IPS DF 19.7 (cell line): ENCODE data around the gene IFIH1.
A peak's percentile ranks its signal among the peaks of the same experiment; 100 is the strongest.

Experiments used
- DNase-seq: peaks from one replicate; pipeline ENCODE4 v3.0.0-alpha.2; 2013; ENCODE audit warnings: low read depth, low spot score

The IFIH1 gene

DNA sequence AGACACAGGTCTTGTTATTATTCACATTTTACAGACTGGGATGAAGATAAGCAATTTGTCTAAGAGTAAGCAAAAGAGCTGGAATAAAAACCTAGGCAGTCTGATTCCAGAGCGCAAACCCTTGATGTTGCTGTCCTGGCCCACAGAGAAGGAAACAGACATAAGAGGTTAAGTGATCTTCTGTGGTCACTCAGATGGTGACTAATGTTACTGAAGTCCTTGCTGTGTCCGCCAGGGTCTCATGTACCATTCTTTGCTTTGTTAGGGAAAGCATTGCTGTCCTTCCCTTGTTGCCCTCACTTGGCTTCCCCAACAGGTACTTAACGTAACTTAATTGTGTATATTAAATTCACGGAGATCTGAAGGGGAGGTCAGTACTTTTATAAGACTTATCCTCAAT lies 60.3 kb downstream of the IFIH1 start:
- DNase-seq: no peak

DNA sequence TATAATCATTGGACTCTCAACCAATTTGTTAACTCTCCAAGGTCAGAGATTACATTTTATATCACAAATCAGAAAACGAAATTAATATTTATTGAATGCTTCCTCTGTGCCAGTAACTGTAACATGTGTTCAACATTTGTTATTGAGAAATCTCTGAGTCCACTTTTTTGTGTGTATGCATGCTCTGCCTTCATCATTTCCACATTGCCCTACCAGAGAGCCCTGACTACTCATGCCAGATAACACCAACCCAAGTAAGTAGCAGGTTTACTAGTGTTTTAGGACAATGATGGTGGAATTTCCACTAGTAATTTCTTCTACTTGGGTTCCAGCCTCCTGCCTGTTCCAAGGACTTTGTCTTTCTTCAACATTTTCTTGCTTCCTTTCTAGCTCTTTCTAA lies 61.1 kb downstream of the IFIH1 start:
- DNase-seq: no peak

DNA sequence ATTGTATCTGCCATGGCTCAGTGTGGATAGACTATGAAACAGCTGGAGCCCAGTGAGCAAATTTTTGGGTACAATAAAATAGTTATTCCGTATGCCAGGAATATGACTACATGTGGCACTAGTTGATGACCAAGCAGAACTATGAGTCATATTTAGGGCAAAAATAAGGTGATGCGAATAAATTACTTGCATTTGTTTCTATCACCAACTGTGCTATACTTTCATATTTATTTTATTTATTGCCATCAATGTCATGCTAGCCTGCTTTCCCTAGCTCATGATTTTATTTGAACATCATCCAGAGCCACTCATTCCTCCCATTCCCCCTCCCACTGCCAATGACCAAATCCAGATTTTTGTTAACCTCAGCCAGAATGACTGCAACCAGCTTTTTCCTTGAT lies 61.9 kb downstream of the IFIH1 start:
- DNase-seq: no peak

DNA sequence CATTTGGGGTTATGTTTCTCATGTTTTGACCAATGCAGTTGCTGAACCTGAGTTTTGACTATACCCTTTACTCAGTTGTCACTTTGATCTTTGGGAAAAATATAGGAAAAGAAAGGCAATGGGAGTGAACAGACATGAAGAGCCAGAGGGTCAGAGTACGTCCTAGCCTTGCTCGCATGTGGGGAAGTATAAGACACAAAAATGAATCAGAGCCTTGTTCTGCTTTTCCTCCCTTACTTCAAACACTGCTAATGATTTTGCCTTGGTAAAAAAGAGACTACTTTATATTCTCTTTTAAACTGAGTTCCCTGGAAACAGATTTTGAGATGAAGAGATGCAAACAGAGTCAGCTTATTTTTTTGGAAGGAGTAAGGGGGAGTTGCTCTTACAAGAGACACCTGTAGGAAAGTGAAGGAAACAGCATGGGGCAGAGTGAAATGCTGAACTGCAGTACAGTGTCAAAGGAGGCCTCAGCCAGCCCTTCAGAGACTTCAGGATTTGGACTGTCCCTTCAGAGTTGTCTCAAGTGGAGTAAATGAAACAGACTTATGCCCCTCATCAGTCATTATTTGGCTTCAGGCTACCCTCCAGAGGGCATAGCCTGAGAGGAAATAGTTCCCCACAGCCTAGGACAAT lies 64.1 kb downstream of the IFIH1 start:
- no peak for DNase-seq

DNA sequence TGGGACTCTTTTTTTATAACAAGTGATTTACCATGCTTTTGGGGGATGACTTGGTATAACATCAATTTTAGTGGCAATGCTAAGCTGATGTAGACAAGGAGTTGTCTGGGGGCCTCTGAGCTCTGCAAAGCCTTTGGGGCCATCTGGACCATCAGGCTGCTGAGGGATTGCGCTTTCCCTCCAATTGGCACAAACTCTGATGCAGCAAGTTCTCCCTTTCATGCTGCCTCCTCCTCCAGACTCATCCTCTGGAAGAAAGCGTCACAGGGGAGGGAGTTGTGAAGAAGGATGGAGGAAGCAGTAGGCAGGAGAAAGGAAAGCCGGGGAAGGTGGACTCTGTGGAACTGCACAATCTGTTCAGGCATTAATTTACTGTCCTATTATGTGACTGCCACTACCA lies 65.0 kb downstream of the IFIH1 start:
- no peak for DNase-seq

DNA sequence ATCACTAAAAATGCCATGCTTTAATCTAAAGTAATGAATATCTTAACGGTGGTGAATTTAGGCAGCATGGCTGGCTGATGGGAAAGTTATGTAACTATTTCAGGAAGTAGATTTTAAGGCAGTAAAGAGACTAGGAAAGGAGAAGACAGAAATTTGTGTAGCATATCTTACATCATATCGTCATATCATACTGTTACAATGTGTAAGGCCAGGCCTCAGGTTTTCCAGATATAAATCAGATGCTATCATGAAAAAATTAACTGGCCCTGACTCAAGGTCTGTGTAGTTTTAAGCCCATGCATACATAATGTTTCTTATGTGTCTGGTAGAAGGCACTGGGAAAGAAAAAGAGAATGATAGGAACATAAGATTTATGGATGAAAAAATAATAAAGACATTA lies 66.3 kb downstream of the IFIH1 start:
- DNase-seq: no peak

DNA sequence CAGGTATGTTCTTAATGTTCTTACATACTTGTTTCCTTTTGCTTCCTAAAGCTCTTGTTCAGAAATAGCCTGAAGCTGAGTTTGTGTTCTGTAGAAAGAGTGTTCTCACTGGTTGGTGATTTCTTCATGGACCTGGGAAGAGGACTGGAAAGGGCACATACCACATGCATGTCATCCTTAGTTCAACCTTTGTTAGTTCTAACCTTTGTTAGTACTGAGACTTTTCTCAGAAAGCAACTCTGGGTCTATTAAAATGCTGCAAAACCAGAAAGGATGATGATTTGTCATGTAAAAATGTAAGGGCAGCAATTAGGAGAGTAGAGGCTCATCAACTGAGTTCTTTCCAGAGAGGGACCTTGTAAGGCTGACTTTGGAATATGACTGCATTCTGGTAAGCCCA lies 72.7 kb downstream of the IFIH1 start:
- DNase-seq: no peak

DNA sequence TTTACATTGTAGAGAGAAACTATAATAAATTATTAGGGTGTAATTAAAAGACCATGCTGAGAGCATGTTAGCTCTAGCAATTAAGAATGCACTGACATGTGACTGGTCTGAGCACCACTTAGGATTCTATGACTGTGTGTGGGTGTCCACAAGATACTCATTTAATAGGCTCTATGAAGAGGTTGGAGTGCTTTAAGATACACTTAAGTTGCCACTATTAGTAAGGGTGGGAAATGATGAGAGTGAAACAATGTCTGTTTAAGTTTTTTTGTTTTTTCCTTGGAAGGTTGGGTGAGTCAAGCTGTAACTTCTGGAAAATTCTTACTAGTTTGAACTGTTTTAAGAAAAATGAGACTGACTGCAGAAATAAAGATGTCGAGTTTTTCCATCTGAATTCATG lies 73.4 kb downstream of the IFIH1 start:
- no peak for DNase-seq

DNA sequence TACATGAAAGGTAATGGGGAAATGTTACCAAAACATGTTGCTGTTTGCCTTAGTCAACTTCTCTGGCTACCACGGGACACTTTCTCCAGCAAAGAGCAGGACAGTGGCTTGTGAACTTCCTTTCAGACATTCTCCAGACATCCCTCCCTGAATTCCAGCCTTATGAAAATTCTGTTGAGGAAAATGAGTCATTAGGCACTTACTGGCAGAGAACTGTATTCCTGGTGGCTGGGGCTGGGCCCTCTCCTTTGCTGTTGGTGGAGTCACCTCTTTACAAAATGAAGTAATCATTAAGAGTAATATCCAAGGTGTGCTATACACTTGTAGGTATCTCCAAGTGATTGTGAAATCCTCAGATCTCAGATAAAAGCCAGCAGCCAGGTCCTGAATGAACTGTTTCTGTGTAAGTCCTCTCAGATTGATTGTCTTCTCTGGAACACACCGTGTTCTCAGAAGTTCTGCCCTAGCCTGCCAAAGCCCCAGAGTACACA lies 73.9 kb downstream of the IFIH1 start:
- DNase-seq: no peak

DNA sequence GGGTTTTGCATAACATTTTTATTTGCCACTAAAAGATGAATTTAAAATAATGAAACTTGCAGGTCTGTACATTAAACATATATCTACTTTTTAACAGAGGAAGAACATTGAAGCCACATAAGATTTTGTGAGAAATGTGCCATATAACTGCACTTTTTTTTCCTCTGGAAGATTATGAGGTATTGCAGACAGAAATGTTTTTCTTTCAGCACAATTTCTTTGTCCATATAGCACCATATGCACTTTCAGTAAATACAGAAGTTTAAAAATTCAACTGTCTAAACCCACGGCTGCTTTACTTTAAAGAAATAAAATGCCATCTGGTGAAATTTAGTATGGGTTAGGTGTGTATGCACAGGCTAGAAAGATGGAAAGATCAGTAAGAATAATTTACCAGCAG lies 74.8 kb downstream of the IFIH1 start:
- DNase-seq: no peak

DNA sequence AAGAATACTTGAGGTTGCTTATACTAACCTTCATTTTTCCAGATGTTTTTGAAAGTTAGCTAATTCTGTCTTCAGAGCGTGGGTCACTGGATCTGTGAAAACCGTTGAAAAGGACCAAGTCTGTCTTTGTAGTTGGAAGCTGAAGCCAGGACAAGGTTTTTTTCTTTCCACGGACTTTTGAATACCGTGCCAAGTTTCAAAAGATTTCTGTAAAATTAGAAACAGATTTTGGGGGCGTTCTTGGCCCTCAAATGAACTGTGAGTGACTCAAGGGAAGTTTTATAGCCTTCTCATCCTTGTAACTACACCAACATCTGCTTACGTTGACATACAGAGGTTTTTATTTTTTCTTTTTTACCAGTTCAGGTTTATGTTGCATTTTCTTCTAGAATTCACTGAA lies 75.2 kb downstream of the IFIH1 start, which contains the start of gene FAP:
Gene FAP (minus strand): TSS at position 152 of the 400 bp plus-strand sequence. CDS start 118 bp downstream, at position 34.
- DNase-seq: no peak

DNA sequence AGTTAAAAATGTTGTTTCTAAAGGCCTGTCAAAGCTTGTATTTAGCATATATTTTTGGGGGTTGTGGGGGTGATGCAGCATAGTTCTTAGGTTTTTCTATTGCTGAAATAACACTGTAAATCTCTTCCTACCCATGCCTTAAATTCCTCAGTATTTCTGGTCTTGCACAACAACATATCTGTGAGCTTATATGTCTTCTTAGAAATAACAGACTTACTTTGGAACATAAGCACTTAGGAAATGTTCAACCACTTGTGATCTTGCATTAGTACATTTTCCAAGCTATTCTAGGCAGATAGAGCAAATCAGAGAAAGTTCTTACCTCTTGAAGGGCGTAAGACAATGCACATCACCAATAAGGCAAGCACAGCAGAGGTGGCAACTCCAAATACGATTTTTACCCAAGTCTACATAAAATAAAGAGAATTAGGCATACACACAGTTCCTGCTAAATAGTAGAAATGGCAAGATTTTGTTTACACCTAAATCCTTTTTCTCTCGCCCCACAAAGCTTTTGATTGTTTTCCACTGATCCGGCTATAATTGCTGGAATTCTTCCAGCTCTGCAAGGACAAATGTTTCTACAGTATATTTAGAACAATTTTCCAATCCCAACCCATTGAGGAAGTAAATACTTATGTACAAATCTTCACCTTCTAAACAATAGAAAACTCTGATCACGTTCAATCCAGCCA lies 75.8 kb downstream of the IFIH1 start:
- DNase-seq: no peak

DNA sequence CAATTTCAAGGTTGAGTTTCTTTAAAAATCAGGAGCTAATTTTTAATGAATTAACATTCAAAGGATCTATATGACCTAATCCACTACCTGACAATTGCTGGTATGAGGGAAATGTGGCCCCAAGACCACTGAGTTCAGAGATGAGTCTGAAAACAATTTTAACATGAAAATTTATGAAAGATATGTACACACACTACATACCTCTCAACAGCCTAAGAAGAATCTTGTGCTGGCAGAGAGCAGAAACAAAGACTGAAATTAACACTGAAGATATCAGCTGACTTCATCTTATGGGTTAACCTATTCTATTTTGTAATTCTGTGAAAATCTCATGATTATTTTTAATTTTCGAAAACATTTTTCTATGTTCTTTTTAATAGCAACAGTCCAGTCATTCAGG lies 76.9 kb downstream of the IFIH1 start:
- no peak for DNase-seq

DNA sequence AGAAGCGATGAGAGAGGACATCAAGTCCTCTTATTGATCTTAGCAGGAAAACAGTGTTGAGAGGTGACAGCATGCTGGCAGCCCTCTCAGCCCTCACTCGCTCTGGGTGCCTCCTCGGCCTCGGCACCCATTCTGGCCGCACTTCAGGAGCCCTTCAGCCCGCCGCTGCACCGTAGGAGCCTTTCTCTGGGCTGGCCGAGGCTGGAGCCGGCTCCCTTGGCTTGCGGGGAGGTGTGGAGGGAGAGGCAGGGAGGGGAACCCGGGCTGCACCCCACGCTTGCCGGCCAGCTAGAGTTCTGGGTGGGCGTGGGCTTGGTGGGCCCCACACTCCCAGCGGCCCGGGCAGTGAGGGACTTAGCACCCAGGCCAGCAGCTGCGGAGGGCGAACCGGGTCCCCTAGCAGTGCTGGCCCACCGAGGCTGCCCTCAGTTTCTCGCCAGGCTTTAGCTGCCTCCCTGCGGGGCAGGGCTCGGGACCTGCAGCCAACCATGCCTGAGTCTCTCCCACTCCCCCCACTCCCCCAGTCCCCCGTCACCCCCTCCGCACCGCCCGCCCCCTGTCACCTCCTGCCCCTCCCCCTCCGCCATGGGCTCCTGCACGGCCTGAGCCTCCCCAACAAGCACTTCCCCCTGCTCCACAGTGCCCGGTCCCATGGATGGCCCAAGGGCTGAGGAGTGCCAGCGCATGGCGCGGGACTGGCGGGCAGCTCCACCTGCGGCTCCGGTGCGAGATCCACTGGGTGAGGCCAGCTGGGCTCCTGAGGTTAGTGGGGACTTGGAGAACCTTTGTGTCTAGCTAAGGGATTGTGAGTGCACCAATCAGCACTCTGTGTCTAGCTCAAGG lies 83.6 kb downstream of the IFIH1 start:
- no peak for DNase-seq

DNA sequence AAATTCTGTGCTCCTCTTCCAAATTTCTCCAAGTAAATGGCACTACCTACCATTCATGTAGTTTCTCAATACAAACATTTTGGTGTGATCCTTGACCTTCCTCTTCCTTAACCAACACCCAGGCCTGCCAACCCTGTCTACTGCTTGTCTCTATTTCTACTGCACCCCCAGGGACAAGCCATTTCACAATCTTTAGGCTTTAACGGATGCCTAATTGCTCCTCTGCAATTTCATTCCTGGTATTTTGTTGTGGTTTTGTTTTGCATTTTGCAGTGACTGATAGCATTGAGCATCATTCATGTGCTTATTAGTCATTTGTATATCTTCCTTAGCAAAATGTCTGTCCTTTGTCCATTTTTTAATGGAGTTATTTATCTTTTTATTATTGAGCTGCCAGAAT lies 85.3 kb downstream of the IFIH1 start:
- no peak for DNase-seq

DNA sequence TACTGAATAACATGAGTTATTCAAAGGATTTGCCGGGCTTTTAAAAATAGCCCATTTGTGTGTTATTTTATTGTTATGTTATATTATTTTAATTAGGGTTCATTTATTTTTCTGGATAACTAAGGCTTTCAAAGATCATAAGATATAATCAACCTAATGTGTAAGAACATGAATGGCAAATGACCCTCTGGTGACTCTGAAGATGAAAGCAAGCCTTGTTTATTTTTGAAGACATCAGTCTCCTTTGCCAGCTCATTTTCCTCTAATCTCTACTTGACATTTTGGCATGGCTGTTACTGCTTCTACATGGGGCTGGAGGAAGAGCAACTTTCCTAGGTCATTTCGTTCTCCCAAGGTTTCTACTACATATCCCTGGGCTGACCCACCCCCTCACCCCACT lies 85.8 kb downstream of the IFIH1 start:
- no peak for DNase-seq

DNA sequence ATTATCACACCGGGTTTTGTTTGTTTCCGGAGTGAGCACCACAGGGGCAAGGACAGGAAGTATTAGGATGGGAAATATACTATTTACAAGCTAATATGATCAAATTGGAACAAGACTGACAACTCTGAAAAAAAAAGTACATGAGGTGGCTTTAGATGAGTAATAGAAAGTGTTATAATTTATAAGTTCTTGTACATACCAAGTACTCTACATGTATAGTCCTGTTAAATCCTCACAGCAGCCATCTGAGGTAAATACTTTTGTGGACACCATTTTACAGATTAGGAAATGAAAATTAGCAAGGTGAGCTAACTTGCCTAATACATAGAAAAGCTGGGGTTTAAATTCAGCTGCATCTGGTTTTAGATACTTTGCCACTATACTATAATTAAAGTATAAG lies 86.5 kb downstream of the IFIH1 start:
- DNase-seq: no peak

DNA sequence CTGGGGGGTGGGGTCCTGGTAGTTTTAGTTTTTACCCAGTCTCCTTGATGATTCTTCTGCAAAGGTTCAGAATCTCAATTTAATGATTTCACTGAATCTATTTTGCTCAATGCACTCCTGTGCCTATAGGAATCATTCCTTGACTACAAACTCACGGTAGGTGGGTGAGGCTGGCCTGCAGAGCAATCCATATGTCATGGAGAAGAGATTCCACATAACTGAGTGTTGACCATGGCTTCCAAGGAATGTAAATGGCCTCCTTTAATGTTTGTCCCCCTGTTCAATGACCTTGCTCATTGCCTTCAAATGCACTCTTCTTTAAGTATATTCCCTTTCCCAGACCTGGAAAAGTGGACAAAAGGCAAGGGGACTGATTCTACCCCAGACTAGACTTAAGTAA lies 87.7 kb downstream of the IFIH1 start:
- no peak for DNase-seq

DNA sequence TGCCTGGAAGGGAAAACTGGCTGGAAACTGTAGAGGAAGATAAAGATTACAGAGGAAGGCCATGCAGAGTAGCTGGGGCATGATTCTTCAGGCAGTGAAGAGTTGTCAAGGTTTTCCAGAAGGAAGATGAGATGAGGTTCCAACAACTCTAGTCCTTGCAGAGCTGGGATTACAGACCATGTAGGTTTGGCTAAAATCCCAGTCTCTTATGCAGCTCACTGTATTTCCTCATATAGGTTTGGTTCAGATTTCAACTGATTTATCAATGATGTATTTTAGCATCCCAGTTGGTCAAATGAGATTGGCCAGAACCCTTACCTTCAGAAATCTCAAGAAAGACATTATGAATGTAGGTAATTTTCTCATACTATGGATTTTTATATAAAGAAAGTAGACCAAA lies 91.6 kb downstream of the IFIH1 start:
- DNase-seq: no peak

DNA sequence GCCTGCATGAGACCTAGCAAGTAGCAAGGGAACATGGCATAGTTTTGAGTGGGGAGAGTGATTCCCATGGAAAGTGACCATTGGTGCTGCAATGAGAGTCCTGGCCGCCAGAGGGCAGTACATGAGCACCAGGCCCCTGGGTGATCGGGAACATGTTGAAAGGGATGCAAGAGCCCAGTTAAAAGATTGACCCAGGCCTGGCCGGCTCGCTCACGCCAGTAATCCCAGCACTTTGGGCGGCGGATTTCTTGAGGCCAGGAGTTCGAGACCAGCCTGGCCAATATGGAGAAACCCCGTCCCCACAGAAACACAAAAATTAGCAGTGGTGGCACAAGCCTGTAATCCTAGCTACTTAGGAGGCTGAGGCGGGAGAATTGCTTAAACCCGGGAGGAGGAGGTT lies 97.4 kb downstream of the IFIH1 start:
- peak; percentile 50 for DNase-seq

DNA sequence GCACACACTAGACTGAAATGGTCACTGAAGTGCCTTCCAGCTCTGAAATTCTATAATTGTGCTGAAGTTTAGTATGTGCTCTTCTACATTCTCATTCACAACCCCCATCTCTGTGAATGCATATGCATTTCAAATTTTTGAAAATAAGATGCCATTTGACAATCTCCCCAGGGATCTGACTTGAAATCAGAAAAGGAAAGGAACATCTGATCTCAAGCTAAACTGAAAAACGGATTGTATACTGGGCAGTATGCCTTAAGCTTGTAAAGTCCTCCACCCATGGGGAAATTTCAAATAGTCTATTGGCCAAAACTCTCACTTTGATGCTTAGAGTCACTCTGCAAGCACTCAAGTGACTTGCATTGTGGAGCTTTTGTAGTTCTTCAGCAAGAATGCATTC lies 98.1 kb downstream of the IFIH1 start:
- DNase-seq: no peak

DNA sequence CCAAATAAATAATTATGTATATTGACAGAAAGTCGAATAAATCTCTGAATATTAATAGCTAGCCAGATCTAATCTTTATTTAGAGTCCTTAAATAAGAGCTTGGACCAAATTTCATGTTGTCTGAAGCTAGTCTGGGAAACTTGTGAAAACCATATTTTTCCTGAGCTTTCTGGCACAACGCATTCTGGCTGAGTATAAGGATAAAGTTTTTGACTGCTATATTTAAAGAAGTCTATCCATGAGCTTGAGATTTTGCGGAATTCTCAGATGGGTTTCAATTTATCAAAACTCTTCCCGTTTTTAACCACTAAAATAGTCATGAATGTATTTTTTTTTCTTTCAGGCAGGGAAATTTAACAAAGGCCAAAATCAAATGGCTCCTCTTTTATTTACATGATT lies 99.1 kb downstream of the IFIH1 start:
- DNase-seq: no peak

DNA sequence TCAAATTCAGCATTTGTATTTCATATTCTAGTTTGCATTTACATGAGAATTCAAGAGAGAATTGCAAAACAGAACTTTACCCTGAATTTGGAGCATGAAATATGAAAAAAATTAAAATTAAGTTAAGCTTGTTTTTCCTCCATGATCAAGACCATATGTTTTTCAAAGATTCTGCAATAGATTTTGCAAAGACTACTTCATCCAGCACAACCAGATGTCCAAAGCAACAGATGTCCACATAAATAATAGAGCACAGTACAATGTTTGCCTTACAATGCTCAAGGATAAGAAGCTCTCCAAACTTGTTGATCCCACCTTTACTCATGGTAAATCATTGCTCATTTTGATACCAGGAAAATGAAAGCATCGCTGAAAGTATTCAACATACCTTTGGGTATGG lies 100.9 kb downstream of the IFIH1 start:
- no peak for DNase-seq
